ENCODE results near the gene RS1.

The RS1 gene

GRCh38 chrX:18649498-18649951 is 22.4 kb downstream of the RS1 start:
- Mint-ChIP-seq H3K9me3 (no peaks in the 10 kb centered on the region), H3K4me1 (no peaks in the 10 kb centered on the region), H3K27me3 (peaks cover 0 to 4% of the 10 kb centered on the region in 2 donors), H3K4me3 (no peak overlapping the region), H3K36me3 (no peaks in the 10 kb centered on the region), H3K27ac (no peak overlapping the region)
- ATAC-seq (replicated peaks), result no peak
- no peak for DNase-seq

- H3K36me3 Mint-ChIP-seq, result no peaks in the 10 kb centered on the region
- no peaks in the 10 kb centered on the region for H3K9me3 Mint-ChIP-seq
- H3K27me3 Mint-ChIP-seq, result peaks cover 0 to 4% of the 10 kb centered on the region in 2 donors
- ATAC-seq (replicated peaks) (no peak), DNase-seq (no peak)
- H3K4me3 Mint-ChIP-seq, result no peak overlapping the region
- H3K27ac Mint-ChIP-seq, result no peak overlapping the region
- no peaks in the 10 kb centered on the region for H3K4me1 Mint-ChIP-seq
These were observed 24.3 kb downstream of the RS1 start for GRCh38 chrX:18647621-18648020.

- no peaks in the 10 kb centered on the region for H3K4me1 Mint-ChIP-seq
- DNase-seq, result no peak
- no peak for ATAC-seq (replicated peaks)
- no peak overlapping the region for H3K27ac Mint-ChIP-seq
- H3K36me3 Mint-ChIP-seq, result no peaks in the 10 kb centered on the region
- H3K27me3 Mint-ChIP-seq, result peaks cover 0 to 4% of the 10 kb centered on the region in 2 donors
- H3K4me3 Mint-ChIP-seq, result no peak overlapping the region
- H3K9me3 Mint-ChIP-seq, result no peaks in the 10 kb centered on the region
These were observed 28.1 kb downstream of the RS1 start for GRCh38 chrX:18643853-18644252.

GRCh38 chrX:18643243-18643642 is 28.7 kb downstream of the RS1 start:
- Mint-ChIP-seq H3K9me3 (no peaks in the 10 kb centered on the region), H3K27ac (no peak overlapping the region), H3K36me3 (no peaks in the 10 kb centered on the region), H3K27me3 (peaks cover 0 to 4% of the 10 kb centered on the region in 2 donors), H3K4me3 (no peak overlapping the region), H3K4me1 (no peaks in the 10 kb centered on the region)
- no peak for ATAC-seq (replicated peaks)
- no peak for DNase-seq

- DNase-seq (no peak), ATAC-seq (replicated peaks) (no peak)
- H3K27me3 Mint-ChIP-seq, result no peaks in the 10 kb centered on the region
- H3K27ac Mint-ChIP-seq, result no peak overlapping the region
- no peaks in the 10 kb centered on the region for H3K4me1 Mint-ChIP-seq
- no peaks in the 10 kb centered on the region for H3K9me3 Mint-ChIP-seq
- H3K36me3 Mint-ChIP-seq, result peaks cover 0 to 2% of the 10 kb centered on the region in 2 donors
- H3K4me3 Mint-ChIP-seq, result no peak overlapping the region
These were observed 31.2 kb downstream of the RS1 start for GRCh38 chrX:18640686-18641085.

GRCh38 chrX:18639280-18639679 is 32.6 kb downstream of the RS1 start:
- DNase-seq, result no peak
- Mint-ChIP-seq H3K4me1 (no peaks in the 10 kb centered on the region), H3K27ac (no peak overlapping the region), H3K36me3 (peaks cover 2 to 7% of the 10 kb centered on the region in 2 donors), H3K27me3 (no peaks in the 10 kb centered on the region), H3K9me3 (peaks cover 0 to 2% of the 10 kb centered on the region in 2 donors), H3K4me3 (no peak overlapping the region)
- ATAC-seq (replicated peaks), result no peak

- no peak for ATAC-seq (replicated peaks)
- peaks cover 5 to 10% of the 10 kb centered on the region in 2 donors for H3K36me3 Mint-ChIP-seq
- H3K27me3 Mint-ChIP-seq, result no peaks in the 10 kb centered on the region
These were observed 33.5 kb downstream of the RS1 start for GRCh38 chrX:18638398-18638797.

GRCh38 chrX:18630934-18631333 is 41.0 kb downstream of the RS1 start:
- peaks cover 14 to 24% of the 10 kb centered on the region in 2 donors for H3K36me3 Mint-ChIP-seq
- no peaks in the 10 kb centered on the region for H3K4me1 Mint-ChIP-seq
- ATAC-seq (replicated peaks) (no peak), DNase-seq (no peak)
- no peaks in the 10 kb centered on the region for H3K27me3 Mint-ChIP-seq
- H3K9me3 Mint-ChIP-seq, result peaks cover 0 to 2% of the 10 kb centered on the region in 2 donors
- no peak overlapping the region for H3K27ac Mint-ChIP-seq
- no peak overlapping the region for H3K4me3 Mint-ChIP-seq

More at GRCh38 chrX:18638398-18638797, 33.5 kb downstream of the RS1 start:
- H3K4me3 Mint-ChIP-seq, result no peak overlapping the region
- DNase-seq, result no peak
- peaks cover 0 to 2% of the 10 kb centered on the region in 2 donors for H3K9me3 Mint-ChIP-seq
- H3K4me1 Mint-ChIP-seq, result no peaks in the 10 kb centered on the region
- H3K27ac Mint-ChIP-seq, result no peak overlapping the region

GRCh38 chrX:18624599-18624998 is 47.3 kb downstream of the RS1 start:
- DNase-seq, result no peak
- H3K27me3 Mint-ChIP-seq, result no peaks in the 10 kb centered on the region
- H3K4me3 Mint-ChIP-seq, result no peak overlapping the region
- ATAC-seq (replicated peaks), result no peak
- H3K27ac Mint-ChIP-seq, result no peak overlapping the region
- no peaks in the 10 kb centered on the region for H3K9me3 Mint-ChIP-seq
- peaks cover 8 to 10% of the 10 kb centered on the region in 2 donors for H3K36me3 Mint-ChIP-seq
- no peaks in the 10 kb centered on the region for H3K4me1 Mint-ChIP-seq

GRCh38 chrX:18620349-18620748 is 51.6 kb downstream of the RS1 start:
- H3K27ac Mint-ChIP-seq, result no peak overlapping the region
- H3K27me3 Mint-ChIP-seq, result no peaks in the 10 kb centered on the region
- DNase-seq, result no peak
- peaks cover 5 to 10% of the 10 kb centered on the region in 2 donors for H3K36me3 Mint-ChIP-seq
- no peaks in the 10 kb centered on the region for H3K4me1 Mint-ChIP-seq
- no peak for ATAC-seq (replicated peaks)
- H3K9me3 Mint-ChIP-seq, result no peaks in the 10 kb centered on the region
- no peak overlapping the region for H3K4me3 Mint-ChIP-seq

GRCh38 chrX:18619288-18619687 is 52.6 kb downstream of the RS1 start:
- Mint-ChIP-seq H3K4me1 (no peaks in the 10 kb centered on the region), H3K27me3 (no peaks in the 10 kb centered on the region), H3K36me3 (peaks cover 5 to 10% of the 10 kb centered on the region in 2 donors), H3K9me3 (no peaks in the 10 kb centered on the region), H3K4me3 (no peak overlapping the region), H3K27ac (no peak overlapping the region)
- ATAC-seq (replicated peaks) (no peak), DNase-seq (no peak)

GRCh38 chrX:18617407-18617750 is 54.5 kb downstream of the RS1 start:
- Mint-ChIP-seq H3K9me3 (no peaks in the 10 kb centered on the region), H3K27ac (no peak overlapping the region), H3K4me1 (no peaks in the 10 kb centered on the region), H3K36me3 (peaks cover 8 to 10% of the 10 kb centered on the region in 2 donors), H3K4me3 (no peak overlapping the region), H3K27me3 (no peaks in the 10 kb centered on the region)
- DNase-seq, result no peak
- no peak for ATAC-seq (replicated peaks)

GRCh38 chrX:18616688-18617406 is 55.1 kb downstream of the RS1 start:
- ATAC-seq (replicated peaks) (no peak), DNase-seq (no peak)
- Mint-ChIP-seq H3K4me3 (no peak overlapping the region), H3K27me3 (no peaks in the 10 kb centered on the region), H3K4me1 (no peaks in the 10 kb centered on the region), H3K9me3 (no peaks in the 10 kb centered on the region), H3K36me3 (peaks cover 8 to 10% of the 10 kb centered on the region in 2 donors), H3K27ac (no peak overlapping the region)

- Mint-ChIP-seq H3K9me3 (no peaks in the 10 kb centered on the region), H3K27ac (no peak overlapping the region), H3K36me3 (peaks cover 16 to 18% of the 10 kb centered on the region in 2 donors), H3K27me3 (no peaks in the 10 kb centered on the region), H3K4me1 (no peaks in the 10 kb centered on the region), H3K4me3 (no peak overlapping the region)
- ATAC-seq (replicated peaks) (no peak), DNase-seq (no peak)
These were observed 57.8 kb downstream of the RS1 start for GRCh38 chrX:18613930-18614639.

- Mint-ChIP-seq H3K4me1 (peaks cover 0 to 4% of the 10 kb centered on the region in 2 donors), H3K27me3 (no peaks in the 10 kb centered on the region), H3K27ac (no peak overlapping the region), H3K4me3 (no peak overlapping the region), H3K9me3 (no peaks in the 10 kb centered on the region), H3K36me3 (peaks cover 8 to 16% of the 10 kb centered on the region in 2 donors)
- no peak for ATAC-seq (replicated peaks)
- no peak for DNase-seq
These were observed 63.9 kb downstream of the RS1 start for GRCh38 chrX:18607966-18608365.

Measured in stimulated activated naive B cell treated with anti-CD40 and anti-IgM and Interleukin-4, amounts not matched to agents 10 μg/mL and 1 μg/mL and 100 μg/mL, for 72 hours (primary cell).